HG03521 (cell line): ENCODE results near the gene MBNL2.
A peak's percentile ranks its signal among the peaks of the same experiment; 100 is the strongest.
"Not testable (repeated sequence)": the region's sequence is repeated elsewhere in the genome, so short reads cannot be mapped to it uniquely, and the experiment has no call there.

Experiments used
- ATAC-seq: cut with Tn5 transposase; IDR thresholded peaks from one replicate; pipeline ENCODE4 v1.9.1; 2021; ENCODE audit warnings: mild to moderate bottlenecking, moderate library complexity; ENCODE audit not compliant: unreplicated experiment

Gene MBNL2

DNA sequence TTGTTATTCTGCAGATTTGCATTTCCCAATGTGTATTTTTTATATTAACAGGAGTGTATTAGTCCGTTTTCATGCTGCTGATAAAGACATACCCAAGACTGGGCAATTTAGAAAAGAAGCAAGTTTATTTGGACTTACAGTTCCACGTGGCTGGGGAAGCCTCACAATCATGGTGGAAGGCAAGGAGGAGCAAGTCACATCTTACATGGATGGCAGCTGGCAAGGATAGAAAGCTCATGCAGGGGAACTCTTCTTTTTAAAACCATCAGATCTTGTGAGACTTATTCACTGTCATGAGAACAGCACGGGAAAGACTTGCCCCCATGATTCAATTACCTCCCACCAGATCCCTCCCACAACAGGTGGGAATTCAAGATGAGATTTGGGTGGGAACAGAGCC, 14.9 kb upstream of the MBNL2 start:
- not testable (repeated sequence) for ATAC-seq

DNA sequence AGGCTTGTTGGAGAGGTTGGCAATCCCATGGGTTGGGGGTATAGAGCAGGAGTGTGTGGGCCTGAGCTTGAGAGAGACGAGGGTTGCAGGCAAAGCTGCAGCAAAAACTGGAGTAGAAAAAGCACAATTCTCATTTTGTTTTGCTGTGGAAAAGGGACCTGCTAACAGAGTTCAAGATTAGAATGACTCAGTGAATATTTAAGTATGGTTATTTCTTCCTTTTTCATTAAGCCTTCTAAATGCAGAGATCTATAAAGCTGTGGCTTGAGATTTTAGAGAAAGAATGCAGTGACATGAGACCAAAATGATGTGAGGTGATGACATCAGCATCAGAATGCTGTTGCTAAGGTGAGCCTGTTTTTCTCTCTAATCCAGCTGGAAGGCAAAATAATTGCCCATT, 10.8 kb upstream of the MBNL2 start:
- no peak for ATAC-seq

DNA sequence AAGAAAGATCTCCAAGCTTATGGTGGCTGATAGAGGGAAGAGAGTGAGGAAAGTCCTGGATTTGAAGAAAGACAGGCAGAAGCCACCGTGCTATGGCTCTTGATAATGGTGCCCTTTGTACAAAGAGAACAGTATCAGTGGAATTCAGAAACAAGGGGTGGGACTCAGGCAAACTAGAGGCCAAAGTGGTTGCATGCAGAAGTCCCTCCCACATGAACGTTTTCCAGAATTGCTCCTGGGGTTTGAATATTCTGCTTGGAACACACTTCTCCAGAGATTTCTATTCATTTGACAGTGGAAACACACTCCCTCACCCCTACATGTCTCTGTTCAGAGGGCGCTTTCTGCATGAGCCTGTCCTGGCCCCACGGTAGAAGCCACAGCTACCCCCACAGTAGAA, 10.1 kb upstream of the MBNL2 start:
- no peak for ATAC-seq

DNA sequence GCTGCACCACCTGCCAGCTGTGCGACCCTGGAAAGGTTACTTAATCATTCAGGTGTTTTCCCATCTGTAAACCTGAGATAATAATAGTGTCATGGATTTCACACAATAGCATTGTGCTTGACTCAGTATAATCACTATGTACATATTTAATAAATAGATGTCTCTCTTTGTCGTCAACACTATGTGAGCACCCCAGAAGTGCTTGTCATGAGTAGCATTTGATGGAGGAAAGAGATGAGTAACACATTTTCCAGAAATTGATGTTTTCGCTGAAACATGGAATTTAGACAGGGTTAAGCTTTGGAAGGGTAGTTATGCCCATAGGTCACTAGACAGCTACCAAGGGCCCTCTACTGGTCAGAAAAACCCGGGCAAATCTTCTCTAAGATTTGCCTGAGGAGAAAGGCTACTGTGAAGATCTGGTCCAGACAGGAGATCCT, 9.5 kb upstream of the MBNL2 start:
- peak; percentile 52 for ATAC-seq

GRCh38 chr13:97214921-97215320, 7.2 kb upstream of the MBNL2 start:
- no peak for ATAC-seq

- no peak for ATAC-seq
These were observed 6.8 kb upstream of the MBNL2 start for GRCh38 chr13:97215325-97215724.

DNA sequence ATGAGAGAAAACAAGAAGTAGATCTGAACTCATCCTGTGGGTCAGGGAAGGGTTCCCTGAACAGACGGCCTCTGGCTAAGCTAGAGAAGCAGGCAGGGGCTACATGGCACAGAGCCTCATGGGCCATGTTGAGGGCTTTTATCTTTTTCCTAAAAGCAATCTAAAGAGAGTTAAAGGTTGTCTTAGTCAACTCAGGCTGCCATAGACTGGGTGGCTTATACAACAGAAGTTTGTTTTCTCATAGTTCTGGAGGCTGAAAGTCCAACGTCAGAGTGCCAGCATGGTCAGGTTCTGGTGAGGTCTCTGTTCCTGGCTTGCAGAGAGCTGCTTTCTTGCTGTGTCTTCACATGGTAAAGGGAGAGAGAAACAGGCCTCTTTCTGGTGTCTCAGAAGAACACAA, 2.9 kb upstream of the MBNL2 start:
- ATAC-seq: no peak

DNA sequence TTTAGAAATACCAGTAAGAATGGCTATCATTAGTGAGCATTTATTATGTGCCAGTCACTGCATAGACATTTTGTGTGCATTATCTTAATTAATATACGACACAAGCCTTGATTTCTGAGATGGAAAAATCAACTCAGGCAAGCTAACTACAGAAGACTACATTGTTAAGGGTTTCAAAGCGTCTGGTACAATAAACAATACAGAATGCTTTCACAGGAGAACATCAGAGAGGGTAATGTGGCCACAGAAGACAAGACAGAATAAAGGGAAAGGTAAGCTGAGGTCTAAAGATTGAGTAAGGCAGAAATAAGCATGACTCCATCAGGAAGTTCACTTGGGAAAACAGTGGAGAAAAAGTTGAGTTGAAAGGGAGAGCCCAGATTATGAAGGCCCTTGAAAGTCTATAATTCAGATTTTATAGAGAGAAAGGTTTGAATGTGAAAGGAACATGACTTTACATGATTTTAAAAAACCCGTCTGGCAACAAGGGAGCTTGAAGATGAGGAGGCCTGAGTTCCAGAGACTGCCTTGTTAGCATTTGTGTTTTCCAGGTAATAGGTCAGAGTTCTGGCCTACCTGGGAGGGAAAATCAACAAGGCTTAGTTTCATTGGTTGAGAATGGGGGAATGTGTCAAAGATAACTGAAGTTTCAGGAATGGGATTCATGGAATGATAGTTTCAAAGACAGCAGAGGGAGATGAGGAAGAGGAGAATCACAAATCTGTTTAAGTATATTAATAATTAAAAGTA, 1.8 kb upstream of the MBNL2 start:
- no peak for ATAC-seq

GRCh38 chr13:97221046-97221445, 1.1 kb upstream of the MBNL2 start:
- no peak for ATAC-seq

DNA sequence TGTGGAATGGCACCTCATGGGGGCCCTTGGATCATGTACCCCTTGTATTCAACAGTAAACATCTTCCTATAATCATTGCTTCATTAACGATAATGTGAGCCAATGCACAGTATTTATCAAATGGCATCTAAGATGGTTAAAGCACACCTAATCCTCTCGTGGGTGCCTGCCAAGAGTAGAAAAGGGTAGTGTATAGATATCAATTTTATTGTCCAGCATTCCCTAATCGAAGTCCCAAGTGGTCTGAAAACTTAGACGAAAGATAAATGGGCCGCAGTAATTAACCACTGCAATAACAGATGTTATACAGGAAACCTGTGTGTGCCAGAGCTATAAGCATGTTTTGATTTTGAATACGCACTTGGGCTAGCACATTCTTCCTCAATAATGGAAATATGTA, 667 bp upstream of the MBNL2 start:
- no peak for ATAC-seq

DNA sequence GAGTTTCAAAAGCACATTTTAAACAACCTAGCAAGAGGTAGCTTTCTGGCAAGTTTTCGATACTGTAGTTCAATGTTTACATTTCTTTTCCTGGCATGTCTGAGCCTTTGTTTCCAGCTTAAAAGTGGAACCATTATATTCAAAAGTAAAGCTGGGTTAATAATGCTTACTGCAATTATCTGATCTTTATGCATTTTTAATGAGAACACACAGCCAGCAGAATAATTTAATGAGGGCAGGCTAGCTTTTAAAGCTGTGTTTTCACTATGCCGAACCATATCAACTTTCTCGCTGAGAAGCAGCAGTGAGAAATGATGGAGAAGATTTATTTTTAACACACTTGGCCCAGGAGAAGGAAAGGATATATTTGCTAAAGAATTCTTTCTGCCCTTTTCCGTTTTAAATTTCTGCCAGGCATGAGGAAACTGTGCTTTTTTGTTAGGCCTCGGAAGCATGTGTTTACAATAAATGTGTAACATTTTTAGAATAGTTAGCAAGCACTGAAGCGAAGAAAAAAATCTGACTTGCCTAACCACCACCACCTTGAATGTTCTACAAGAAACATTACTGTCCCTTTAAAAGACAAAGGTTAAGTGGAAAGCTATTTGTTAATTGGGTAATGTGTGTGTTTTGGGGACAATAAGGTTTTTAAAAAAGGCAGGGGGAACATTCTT, 1.0 kb downstream of the MBNL2 start:
- ATAC-seq: no peak

DNA sequence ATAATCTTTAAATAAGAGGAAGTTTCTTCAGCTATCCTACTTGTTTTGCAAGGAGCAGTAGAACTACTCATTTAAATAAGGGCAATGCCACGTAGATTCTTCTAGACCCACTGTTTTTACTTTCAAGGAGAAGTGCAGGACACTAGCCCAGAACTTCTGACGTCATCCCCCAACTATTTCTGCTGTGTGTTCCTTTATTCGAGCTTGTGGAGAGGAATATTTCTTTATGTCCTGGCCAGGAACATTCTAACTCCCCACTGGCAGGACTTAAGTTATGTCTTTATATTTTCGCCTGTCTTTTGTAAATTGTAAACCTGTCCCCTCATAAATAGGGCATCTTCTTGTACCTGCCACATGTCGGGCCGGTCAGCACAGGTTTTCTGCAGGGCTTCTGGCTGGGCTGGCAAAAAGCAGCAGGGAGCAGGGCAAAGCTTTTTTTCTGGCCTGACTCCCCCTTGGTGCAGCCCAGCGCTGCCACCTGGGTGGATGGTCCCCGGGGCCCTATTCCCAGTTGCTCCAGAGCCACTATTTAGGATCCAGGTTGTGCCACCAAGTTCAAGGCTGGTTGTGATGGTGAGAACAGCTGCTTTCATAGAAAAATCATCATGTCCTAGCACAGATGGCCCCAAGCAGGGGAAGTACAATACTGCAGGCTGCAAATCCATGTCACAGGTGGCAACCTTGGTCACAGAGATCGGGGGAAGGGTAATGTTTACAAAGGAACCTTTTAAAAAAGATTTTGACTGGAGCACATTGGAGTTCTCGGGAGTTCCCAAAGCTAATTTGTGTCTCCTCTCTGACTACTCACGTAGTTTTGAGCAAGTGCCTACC, 1.8 kb downstream of the MBNL2 start:
- no peak for ATAC-seq

- no peak for ATAC-seq
These were observed 2.6 kb downstream of the MBNL2 start for GRCh38 chr13:97224544-97225300.

- ATAC-seq: no peak
These were observed 3.4 kb downstream of the MBNL2 start for GRCh38 chr13:97225533-97225932.

GRCh38 chr13:97226013-97226412, 3.9 kb downstream of the MBNL2 start:
- ATAC-seq: no peak

- peak; percentile 38 for ATAC-seq
These were observed 4.9 kb downstream of the MBNL2 start for GRCh38 chr13:97226788-97227627.

DNA sequence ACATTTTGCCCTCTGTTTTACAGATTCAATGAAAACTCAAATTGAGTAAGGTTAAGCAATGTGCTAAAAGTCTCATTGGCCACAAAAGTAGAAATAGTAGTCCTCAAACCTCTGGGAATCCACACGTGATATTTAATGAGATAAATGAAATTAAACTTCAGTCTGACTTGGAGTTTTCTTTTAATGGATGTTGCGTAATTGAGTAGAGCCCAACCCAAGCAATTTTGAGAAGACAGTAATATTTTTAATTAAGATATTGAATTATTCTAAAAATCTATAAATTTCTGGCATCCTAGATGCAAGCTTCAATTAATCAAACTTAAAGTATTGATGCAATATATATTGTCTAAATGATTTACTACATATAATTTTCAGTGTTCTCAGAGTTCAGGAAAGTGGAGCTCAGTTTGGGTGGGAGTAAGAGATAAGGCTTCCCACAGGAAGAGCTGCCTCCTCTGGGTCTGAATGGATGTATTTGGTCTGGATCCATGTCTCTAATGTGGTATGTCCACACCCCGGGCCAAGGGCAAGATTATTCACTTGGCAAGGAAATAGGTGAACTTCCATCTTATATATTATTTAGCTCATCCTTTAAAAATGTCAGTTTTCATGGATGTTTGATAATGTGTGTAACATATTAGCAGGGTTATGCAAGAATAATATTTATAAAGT, 6.9 kb downstream of the MBNL2 start:
- no peak for ATAC-seq

DNA sequence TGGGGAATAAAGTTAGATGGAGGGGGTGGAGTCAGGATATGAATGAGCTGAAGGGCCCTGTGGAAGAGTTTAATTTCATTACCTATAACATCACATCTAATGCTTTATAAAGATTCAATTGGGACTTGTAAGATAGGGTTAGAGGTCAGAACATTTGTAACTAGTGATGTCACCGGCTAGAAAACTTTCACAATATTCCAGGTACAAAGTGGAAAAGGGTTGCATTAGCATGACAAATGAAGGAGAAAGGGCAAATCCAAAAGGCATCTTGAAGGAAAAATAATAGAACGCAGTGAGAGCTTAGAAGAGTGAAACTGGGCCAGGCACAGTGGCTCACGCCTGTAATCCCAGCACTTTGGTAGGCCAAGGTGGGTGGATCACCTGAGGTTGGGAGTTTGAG, 7.6 kb downstream of the MBNL2 start:
- no peak for ATAC-seq

DNA sequence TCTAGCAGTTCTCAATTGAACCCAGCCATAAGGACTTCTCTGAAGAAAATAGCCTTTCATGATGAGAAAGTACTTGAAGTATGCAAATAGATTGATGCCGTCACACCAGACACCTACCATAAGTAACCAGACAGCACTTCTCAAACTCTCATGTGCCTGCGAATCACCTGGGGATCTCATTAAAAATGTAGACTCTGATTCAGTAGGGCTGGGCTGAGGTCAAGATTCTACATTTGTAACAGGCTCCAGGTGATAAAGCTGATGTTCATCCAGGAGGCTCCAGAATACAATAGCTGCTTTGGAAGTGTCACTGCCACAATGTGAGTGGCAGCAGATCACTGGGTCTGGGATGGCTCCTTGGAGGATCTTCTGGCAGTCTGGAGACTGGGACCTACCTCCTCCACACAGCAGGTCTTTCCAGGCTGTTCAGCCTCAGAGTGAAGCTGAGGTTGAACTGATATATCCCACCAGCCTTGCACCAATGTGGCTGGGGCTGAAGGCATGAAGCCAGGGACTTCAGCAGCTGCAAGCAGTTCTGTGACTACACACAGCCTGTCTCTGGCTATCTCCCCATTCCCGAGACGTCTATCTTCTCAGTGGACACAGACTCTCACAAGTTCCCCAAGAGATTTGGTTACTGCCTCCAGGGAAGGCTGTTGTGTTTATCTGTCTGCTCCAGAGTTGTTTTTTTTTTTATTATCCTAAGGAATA, 9.1 kb downstream of the MBNL2 start:
- no peak for ATAC-seq
